GM18861 (cell line): ENCODE measurements around the gene ZNF764.
"Not testable (repeated sequence)": the region's sequence is repeated elsewhere in the genome, so short reads cannot be mapped to it uniquely, and the experiment has no call there.

Experiments used
- ATAC-seq: cut with Tn5 transposase; IDR thresholded peaks from one replicate; pipeline ENCODE4 v1.9.1; 2021; ENCODE audit not compliant: unreplicated experiment

The ZNF764 gene

DNA sequence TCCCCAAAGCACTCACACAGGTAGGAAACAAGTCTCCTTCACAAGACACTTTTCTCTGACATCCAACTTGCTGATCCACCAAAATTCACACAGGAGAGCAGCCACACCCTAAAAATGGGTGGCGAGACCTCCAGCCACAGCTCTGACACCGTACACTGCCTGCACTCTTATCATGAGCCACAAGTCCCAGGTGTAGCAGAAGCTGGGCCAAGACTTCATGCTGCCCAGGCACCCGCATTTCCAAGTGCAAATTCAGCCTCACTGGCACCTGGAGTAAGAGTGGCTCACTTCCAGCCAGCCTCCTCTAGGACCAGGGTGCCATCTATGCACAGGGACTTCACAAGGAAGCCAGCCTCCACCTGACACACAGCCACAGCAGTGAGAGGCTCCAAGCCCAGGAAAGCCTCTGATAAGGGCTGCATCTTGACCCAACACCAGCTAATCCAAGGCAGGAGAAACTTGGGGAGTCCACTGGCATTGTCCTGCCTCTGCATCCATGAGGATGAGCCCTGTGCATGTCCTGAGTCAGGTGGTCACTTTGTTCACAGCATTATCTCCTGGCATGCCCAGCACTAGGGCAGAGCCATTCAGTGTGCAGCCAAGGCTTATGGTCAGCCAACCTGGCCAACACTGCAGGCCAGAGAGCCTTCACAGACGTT lies 29.2 kb downstream of the ZNF764 start:
- no peak for ATAC-seq

DNA sequence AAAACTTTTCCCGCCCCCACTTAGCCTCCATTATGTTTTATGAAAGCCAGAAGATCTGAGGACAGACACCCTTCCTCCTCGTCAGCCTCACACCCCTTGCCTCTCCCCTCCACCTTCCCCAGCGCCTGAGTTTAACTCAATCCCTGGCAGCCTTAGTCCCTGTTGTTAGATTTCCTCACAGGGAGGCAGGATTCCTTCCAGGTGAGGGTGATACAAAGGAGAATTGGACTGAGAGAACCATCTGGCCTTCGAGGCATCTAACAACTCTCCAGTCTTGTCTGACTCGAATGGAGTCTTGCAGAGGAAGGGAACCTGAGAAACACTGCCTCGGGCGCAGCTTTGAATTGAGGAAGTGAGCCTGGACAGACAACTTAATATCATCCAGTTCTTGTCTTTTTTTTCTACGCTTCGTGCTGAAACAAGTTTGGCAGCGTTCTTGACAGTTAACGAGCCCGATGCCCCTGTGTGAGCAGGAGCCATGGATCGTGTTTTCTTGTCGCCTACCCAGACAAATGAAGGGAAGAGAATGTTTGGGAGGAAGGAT lies 30.5 kb downstream of the ZNF764 start:
- ATAC-seq = no peak

DNA sequence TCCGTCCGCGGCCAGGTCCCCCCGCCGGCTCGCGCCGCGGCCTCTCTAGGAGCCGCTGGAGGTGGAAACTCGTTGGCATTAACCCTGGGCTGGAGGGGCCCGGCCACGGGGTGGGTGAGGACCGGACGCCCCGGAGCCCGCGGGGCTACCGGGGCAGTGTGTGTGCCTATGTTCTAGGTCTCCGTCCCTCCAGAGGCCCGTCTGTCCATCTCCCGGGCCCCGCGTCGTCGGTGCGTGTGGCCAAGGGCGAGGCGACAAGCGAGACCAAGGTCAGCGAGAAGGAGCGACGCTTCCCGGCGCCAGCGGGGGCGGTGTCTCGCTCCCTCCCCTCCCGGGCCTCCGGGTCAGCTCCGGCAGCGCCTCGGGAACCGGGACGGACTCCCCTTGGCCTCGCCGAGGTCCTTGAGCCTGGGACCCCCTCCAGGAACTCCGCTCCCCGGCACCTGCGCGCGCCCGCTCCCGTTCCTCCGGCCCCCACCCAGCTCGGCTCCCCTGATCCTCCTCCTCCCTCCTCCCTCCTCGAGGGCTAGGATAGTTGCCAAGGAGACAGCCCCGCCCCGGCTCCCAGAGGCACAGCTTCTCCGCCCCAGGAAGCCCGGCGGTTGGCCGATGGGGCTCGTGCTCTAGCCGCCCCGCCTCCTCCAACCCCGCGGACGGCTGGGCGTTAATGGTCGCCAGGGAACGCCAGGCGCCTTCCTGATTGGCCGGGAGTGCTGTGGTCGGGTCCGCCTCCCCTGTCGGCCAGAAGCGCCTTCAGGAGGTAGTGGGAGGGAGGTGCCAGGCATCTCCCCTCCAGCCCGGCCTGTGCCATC lies 31.1 kb downstream of the ZNF764 start:
- peak; percentile 61 for ATAC-seq

DNA sequence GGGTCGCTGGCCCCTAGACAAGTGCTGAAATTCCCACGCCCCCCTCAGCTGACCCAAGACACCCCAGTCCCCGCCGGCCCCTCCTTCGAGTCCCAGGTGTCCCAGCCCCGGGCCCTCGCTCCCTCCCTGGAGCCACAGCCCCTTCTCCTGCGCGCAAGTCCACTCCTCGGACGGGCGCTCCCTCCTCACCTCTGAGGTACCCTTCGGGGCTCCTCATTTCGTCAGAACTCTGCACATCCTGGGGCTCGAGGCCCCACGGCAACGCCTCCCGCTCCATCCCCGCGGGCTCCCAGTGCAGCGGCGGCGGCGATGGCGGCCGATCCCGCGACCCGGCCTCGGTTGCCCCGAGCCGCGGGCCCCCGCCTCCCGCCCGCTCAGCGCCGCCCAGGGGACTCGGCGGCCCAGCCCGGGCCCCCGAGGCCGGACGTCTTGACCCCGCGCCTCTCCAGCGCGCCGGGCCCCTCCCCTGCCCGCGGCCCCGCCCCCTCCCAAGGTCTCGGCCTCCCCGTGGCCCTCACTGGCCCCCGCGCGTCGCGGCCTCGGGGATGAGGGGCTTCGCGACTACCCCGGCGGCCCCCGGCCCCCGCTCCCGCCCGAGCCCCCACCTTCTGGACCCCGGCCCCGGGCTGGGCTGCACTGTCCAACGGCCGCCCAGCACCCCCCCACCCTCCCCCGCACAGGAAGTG lies 31.9 kb downstream of the ZNF764 start, which contains the start of gene ZNF768:
TSS of gene ZNF768 (minus strand) at position 430 of the 686 bp plus-strand sequence. CDS start at position 277, 153 bp downstream.
- peak; percentile 17 for ATAC-seq

DNA sequence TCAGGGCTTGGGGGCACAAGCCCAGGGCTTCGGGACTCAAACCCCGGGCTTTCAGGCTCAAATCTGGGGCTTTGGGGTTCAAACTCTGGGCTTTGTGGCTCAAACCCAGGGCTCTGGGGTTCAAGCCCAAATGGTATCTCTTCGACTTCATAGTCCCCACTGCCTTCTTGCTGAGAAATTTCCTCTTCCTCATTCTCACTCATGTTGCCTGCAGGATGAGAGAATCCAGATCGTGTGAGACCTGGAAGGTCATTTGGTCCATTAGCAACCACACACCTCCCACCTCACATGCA lies 32.4 kb downstream of the ZNF764 start:
- no peak for ATAC-seq

DNA sequence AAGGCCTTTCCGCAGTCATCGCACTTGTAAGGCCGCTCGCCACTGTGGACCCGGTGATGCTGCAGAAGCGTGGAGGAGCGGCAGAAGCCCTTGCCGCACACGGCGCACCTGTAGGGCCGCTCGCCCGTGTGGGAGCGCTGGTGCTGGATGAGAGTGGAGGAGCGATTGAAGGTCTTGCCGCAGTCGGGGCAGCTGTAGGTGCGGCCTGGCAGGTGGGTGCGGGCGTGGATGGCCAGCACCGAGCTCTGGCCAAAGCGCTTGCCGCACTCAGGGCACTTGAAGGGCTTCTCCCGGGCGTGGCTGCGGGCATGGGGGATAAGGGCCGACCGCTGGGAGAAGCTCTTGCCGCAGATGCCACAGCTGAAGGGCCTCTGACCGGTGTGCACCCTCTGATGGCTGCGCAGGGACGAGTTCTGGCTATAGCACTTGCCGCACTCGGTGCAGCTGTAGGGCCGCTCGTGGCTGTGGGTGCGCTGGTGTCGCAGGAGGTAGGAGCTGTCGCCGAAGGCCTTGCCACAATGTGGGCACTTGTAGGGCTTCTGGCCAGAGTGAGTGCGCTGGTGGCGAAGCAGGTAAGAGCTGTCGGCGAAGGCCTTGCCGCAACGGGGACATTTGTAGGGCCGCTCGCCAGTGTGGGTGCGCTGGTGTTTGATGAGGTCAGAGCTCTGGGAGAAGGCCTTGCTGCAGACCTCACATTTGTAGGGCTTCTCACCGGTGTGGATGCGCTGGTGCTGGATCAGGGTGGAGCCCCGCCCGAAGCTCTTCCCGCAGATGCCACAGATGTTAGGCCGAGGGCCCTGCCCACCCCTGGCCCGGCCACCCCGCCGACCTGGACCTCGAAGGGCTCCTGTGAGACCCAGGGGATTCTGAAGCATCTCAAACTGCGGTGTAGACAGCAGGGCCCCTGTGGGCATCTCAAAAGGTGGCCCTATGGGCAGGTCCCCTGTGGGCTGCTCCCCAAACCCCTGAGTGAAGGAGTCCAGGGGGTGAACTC lies 33.3 kb downstream of the ZNF764 start:
- no peak for ATAC-seq

DNA sequence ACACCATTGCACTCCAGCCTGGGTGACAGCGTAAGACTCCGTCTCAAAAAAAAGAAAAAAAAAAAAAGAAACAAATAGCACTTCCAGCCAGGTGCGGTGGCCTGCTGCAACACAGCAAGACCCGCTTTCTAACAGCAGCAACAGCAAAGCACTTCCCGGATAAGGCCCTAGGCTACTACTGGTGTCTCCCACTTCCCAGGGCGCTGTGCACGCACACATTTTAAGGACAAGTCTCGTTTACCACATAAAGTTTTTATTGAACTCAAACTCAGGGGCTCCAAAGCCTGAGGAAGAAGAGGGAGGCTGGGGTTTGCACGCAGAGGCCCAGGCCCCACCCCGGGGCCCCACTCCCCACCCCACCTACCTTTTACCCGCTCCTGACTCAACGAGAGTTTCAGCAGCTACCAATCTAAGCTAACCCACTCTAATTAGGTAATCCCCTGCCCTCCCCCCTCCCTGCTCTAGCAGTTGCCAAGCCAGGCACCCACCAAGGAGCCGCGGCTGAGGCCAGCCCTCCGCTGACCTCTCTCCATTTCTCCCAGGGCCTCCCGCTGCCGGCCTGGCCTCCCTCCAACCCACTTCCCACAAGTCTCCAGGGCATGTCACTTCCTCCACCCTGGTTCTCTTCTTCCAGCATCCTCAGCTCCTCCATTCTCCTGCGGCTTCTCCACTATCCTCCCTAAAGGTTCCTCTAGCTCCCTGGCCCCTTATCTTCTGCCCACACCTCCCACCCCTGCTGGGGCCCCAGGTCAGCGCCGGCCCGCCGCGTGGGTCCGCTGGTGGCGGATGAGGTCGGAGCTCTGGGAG lies 34.2 kb downstream of the ZNF764 start:
- ATAC-seq = no peak

DNA sequence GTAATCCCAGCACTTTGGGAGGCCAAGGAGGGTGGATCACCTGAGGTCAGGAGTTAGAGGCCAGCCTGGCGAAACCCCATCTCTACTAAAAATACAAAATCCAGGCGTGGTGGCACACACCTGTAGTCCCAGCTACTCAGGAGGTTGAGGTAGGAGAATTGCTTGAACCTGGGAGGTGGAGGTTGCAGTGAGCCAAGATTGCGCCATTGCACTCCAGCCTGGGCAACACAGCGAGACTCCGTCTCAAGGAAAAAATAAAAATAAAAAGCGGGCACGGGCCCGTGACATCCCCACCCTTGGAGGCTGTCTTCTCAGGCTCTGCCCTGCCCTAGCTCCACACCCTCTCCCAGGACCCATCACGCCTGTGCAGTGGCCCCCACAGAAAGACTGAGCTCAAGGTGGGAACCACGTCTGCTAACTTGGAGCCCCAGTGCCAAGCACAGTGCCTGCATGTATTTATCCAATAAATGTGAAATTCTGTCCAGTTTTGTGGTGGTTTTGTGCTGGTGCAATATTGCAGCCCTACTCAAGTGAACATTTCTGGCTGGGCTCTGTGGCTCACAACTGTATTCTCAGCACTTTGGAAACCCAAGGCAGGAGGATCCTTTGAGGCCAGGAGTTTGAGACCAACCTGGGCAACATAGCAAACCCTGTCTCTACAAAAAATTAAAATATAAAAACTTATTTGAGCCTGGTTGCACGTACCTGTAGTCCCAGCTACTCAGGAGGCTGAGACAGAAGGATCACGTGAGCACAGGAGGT lies 35.3 kb downstream of the ZNF764 start:
- not testable (repeated sequence) for ATAC-seq

DNA sequence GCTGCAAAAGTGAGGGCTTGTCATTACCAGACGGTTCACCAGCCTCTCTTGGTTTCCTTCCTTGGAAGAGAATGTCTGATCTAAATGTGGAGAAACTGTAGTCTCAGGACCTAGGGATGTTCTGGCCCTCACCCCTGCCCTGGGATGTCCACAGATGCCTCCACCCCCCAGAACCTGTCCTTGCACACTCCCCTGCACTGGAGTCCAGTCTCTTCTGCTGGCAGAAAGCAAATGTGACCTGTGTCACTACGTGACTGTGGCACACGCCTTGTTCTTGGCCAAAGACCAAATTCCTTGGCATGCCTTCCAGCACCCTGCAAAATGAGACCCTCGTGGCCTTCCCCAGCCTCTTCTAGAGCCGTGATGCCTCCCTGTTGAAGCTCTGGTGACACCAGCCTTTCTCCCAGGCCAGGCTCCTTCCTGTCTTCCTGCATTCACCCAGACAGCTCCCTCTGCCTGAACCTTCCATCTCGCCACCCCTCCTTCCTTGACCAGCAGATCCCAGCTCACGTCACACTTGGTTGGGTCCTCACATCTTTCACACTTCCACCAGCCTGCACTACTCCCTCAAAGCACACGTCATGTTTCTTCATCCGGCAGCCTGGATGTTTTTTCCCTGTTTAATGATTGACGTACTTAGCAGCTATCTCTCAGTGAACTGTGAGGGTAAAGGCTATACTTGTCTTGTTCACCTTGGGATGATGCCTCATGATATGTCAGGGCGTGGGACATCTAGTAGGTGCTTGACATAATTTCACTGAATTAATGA lies 36.1 kb downstream of the ZNF764 start:
- ATAC-seq = no peak

DNA sequence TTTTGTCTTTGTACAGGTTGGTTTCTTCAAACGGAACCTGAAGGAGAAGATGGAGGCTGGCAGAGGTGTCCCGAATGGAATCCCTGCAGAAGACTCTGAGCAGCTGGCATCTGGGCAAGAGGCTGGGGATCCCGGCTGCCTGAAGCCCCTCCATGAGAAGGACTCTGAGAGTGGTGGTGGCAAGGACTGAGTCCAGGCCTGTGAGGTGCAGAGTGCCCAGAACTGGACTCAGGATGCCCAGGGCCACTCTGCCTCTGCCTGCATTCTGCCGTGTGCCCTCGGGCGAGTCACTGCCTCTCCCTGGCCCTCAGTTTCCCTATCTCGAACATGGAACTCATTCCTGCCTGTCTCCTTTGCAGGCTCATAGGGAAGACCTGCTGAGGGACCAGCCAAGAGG lies 36.7 kb downstream of the ZNF764 start:
- no peak for ATAC-seq

DNA sequence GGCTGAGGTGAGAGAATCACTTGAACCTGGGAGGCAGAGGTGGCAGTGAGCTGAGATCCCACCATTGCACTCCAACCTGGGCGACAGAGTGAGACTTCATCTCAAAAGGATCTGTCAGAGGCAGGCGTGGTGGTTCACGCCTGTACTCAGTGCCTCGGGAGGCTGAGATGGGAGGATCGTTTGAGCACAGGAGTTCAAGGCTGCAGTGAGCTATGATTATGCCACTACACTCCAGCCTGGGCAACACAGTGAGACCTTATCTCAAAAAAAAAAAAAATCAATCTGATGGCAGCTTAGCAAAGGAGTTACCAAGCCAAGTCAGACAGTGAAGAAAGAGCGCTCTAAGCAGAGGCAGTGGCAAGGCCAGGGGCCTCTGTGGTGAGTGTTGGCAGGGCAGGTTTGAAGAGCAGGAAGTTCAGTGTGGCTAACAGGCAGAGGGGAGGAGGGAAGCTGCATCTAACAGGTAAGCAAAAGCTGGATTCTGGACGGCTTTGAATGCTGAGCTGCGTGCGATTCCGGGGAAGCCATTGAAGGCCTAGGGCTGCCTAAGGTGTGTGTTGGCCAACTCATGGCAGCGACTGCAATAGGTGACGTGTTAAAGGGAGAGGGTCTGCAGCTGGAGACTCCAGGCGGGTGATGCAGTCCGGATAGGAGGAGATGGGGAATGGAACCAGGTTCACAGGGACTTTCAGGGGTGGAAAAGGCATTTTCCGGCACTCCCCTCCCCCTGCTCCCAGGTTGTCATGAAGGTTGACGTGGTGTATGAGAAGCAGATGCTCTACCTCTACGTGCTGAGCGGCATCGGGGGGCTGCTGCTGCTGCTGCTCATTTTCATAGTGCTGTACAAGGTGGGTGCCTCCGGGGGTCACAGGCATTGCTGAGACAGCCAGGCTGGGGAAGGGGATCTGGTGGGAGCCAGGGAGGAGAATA lies 38.8 kb downstream of the ZNF764 start:
- ATAC-seq = no peak

DNA sequence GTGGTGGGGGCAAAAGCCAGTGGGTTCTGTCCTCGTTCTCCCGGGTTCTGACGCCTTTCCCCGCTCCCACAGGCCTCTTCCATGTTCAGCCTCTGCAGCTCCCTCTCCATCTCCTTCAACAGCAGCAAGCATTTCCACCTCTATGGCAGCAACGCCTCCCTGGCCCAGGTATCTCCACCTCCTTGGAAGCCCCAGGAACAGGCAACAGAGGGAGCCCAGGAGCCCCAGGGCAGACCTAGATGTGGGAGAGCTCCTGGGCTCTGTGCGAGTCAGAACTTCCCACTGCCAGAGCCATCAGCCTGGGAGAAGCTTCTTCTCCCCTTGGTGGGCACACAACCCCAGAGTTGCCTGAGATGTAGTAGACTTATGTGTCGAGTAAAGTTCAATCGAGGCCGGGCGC lies 39.6 kb downstream of the ZNF764 start:
- ATAC-seq = no peak

DNA sequence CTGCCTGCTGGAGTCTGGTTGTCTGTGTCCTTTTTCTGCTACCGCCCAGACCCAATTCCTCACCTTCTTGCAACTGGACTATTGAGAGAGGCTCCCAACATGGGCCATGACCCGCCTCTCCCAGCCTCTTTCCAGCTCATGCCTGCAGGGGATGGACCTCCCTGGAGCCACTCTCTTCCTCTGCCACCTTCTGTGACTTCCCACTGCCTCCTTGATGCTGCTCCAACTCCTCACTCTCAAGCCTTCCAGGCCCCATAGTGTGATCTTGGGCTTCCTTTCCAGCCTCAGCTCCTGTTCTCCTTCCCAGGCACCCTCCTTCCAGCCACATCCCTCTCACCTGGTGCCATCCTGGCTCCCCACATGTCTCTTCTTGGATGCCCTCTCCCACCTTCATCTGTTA lies 42.9 kb downstream of the ZNF764 start:
- no peak for ATAC-seq

DNA sequence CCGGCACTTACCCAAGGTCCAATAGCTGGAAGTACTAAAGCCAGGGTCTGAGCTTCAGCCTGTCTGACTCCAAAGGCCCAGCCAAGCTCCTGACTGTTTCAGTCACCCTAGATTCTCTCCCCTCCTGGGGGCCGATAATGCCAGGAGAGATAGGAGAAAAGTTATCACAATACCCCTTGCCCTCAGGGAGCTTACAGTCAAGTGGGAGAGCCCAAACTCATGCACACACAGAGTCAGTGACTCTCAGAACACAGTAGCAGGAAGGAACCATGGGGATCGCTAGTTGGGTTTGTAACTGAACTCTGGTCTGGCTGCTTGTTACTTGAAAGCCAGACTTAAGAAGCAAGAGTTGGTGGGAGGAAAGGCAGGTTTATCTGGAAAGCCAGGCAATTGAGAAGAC lies 46.7 kb downstream of the ZNF764 start:
- no peak for ATAC-seq

DNA sequence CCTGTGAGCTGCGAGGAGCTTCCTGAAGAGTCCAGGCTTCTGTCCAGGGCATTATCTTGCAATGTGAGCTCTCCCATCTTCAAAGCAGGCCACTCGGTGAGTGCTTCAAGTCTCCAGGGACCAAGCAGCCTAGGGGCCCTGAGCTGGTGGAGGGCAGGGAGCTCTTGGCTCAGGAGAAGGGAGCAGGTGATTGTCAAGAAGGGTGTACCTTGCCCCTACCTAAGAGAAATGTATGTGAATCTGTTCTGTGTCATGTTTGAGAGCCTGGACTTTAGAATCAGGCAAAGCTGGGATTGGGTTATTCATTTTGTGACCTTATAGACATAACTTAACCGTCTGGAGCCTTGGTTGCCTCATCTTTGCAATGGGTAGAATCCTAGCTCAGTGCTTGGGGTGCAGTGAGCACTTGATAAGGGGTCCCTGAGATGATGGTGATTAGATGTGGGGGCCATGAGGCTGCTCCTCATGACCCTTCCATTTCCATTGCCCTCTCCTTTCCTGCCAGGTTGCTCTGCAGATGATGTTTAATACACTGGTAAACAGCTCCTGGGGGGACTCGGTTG lies 47.7 kb downstream of the ZNF764 start:
- no peak for ATAC-seq

DNA sequence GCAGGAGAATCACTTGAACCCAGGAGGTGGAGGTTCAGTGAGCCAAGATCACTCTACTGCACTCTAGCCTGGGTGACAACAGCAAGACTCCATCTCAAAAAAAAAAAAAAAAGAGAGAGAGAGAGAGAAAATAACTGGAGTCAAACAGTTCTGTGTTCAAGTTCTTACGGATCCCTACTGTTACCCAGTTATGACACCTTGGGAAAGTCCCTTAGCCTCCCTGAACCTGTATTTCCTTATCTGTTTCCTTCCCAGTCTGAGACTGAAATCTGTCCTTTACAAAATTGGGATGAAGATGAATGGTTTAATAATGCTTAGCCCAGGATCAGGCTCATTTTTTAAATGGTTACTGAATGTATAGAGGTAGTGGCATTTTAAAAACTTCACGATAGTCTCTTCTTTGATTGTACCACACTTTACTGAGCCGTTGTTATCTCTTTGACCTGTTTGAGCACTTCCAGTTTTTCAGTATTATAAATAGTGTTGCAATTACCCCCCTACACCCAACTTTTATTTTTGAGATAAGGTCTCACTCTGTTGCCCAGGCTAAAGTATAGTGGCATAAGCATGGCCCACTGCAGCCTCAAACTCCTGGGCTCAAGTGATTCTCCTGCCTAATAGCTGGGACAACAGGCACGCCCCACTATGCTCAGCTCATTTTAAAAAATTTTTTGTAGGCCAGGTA lies 49.0 kb downstream of the ZNF764 start:
- ATAC-seq = no peak
